GM21723 (cell line): ENCODE data around the gene GDF11.
A peak's percentile ranks its signal among the peaks of the same experiment; 100 is the strongest.

Experiments used
- ATAC-seq: cut with Tn5 transposase; IDR thresholded peaks from one replicate; pipeline ENCODE4 v1.9.1; 2021; ENCODE audit warnings: mild to moderate bottlenecking, moderate library complexity; ENCODE audit not compliant: unreplicated experiment

GDF11 gene

DNA sequence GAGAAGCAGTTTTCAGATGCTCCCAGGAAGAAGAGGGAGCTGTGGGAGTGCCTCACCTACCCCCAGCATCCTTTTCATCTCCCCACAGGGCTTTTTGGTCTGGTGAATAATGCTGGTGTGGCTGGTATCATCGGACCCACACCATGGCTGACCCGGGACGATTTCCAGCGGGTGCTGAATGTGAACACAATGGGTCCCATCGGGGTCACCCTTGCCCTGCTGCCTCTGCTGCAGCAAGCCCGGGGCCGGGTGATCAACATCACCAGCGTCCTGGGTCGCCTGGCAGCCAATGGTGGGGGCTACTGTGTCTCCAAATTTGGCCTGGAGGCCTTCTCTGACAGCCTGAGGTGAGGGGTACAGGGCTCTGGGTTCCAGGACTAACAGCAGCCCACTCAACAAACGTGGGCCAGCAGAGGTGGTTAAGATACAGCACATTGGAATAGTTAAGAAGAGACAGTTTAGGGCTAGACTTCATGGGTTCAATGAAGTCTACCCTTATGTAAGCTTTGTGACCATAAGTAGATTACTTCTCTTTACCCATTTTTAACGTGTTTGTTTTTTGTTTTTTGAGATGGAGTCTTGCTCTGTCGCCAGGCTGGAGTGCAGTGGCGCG lies 21.2 kb upstream of the GDF11 start:
- ATAC-seq = no peak

DNA sequence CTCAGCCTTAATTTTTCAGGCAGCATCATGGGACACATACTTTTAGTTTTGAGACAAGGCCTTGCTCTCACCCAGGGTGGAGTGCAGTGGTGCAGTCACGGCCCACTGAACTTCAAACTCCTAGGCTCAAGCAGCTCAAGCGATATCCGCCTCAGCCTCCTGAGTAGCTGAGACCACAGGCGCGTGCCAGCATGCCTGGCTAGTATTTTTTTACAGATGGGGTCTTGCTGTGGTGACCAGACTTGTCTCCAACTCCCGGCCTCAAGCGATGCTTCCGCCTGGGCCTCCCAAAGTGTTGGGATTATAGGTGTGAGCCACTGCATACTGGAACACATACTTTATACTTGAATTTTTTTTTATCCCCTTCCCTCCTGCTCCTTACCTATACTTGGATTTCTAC lies 20.0 kb upstream of the GDF11 start:
- ATAC-seq = no peak

- ATAC-seq = no peak
Measured at GRCh38 chr12:55723516-55724225, 19.3 kb upstream of the GDF11 start.

DNA sequence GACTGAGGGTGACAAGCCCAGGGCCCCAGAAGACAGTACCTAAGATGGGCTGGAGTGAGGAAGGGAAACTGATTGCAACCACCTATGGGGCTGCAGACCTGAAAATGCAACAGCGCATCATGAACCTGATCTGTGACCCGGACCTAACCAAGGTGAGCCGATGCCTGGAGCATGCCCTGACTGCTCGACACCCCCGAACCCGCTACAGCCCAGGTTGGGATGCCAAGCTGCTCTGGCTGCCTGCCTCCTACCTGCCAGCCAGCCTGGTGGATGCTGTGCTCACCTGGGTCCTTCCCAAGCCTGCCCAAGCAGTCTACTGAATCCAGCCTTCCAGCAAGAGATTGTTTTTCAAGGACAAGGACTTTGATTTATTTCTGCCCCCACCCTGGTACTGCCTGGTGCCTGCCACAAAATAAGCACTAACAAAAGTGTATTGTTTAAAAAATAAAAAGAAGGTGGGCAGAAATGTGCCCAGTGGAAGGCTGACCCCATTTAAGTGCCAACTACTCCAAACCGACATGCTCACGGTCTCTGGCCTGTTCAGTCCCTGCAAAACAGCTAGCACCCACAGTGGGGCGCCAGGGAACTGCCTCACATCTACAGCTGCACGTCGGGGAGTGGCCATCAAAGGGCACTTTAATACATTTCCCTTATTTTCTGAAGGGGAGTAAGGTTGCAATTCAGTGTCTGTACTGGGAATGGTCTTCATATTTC lies 18.5 kb upstream of the GDF11 start:
- no peak for ATAC-seq

GRCh38 chr12:55724940-55725309 lies 18.0 kb upstream of the GDF11 start:
- ATAC-seq = no peak

DNA sequence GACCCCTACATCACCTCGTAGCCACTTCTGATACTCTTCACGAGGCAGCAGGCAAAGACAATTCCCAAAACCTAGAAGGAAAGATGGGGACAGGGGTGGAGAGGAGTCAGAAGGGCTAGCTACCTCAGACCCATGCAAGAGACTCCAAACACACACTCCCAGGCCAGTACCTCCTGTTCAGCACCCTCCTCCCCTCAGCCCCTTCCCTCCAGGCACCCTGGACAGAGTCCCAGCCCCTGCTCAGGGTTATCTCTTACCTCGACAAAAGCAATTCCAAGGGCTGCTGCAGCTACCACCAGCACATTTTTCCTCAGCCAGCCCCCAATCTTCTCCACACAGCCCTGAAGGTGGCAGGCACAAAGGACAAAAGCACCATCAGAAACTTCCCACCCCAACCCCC lies 17.4 kb upstream of the GDF11 start:
- no peak for ATAC-seq

DNA sequence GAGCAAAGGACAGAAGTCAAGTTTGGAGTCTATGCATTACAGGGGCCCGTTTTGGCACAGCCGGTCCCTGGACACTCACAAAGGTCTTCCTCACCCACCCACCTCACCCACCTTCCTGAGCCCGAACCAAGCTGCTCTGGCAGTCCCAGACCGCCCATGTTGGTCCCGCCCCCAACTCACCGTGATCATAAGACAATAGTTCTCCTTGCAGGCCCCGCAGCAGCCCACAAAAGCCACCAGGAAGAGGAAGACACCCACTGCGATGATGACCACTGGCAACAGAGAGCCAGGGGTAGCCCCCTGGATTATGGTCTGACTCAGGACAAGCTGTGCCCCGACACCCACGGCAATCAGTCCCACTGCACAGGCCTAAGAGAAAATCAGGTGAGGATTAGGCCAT lies 16.0 kb upstream of the GDF11 start:
- ATAC-seq = no peak

DNA sequence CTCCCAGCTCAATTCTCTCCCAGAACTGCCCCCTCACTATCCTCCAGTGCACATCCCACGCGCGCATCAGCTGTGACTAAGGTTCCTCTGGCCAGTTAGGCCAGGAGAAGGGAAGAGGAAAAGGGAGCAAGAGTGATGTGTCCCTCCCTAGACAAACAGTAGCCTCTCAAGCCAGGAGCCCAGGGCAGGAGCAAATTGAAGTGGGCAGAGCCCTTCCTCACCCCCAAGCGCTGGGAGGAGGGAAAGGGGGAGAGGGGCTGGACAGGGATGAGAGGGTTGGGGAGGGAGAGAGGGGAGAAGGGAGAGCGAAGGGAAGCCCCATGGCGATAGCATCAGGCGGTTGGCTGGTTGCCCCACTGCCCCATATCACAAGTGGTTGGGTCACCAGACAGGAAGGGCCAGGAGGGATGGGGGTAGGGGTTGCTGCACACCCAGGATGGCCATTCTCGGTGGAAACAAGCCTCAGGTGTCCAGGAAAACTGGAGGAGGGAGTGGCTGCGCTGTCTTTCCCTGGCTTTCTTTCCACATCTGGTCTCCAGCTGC lies 15.2 kb upstream of the GDF11 start:
- ATAC-seq = no peak

DNA sequence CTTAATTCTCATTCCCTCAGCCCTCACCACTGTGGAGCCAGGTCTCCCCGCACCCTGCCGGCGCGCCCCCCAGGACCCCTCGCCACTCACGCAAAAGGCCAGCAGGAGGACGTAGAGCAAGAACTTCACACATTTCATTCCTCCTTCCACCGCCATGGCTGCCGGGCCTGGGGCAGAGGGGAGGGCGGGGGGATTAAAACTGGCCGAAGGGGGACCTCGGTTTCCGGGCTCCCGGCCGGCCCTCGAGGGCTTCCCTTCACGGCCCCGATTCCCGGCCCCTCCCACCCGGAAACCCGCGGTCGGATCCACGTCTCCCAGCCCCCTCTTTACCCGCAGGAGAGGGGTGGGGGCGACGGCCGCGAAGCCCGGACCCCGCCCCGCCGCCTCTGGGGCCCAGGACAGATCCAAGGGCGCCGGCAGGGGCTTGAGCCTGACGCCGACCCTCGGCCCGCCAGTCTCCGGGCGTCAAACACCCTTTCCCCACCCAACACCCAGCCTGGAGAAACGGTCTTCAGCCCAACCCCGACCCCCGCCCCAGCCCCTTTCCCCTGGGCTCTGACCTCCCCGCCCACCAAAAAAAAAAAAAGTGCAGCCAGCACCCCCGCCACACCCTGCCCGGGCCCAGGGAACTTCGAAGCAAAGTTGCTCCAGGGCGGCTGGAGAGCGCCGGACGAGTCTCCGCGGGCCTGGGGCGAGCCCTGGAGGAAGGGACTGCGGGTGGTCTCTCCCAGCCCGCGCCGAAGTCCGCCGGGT lies 14.6 kb upstream of the GDF11 start:
- peak; percentile 20 for ATAC-seq

- ATAC-seq = peak; percentile 68
Measured at GRCh38 chr12:55728939-55729818, 13.7 kb upstream of the GDF11 start, which contains the start of gene CD63. Gene CD63, minus strand, starts transcription at chr12:55729009. Its CDS starts 668 bp downstream, at chr12:55728341.

DNA sequence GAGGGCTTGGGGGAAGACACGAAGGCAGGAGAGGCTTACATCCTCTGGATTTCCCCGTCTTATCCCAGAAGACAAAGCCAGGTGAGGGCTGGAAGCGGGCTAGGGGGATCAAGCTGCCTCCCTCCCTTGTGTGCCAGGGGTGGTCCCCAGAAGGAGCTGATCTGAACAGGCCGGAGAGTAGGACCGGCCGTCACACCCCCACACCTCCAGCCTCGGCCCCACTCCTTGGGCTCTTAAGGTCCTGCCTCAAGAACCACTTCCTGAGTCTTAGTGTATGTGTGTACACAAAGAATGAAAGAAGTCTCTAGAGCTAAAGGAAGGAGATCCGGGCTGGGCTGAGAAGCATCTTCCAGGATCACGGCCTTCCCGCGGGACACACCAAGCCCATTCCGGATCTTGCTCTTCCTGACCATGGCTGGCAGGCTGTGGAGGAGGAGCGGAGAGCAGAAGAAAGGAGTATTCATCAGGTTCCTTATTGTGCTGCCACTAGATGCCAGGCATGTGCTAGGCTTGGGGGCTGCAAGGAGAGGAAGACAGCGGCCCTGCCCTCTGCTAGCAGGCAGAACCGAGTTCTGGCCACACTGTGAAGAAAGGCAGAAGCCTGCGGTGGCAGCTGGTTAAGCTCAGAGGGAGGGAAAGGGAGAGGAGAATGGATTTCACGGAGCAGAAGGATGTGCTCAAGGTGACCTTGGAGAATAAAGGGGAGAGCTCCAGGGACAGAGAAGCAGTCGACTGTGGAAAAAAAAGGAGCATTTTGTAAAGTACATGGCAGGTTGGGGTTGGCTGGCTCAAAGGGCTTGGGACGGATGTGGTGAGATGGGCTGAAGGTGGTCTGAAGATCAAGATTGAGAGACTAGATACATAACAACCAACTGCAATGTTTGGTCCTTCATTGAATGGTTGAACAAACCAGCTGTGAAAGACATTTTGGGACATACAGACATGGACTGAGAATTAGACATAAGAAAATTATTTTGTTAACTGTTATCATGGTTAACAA lies 12.8 kb upstream of the GDF11 start:
- peak; percentile 44 for ATAC-seq

GRCh38 chr12:55732288-55732687 lies 10.6 kb upstream of the GDF11 start:
- no peak for ATAC-seq

- ATAC-seq = no peak
Measured at GRCh38 chr12:55733021-55733555, 9.8 kb upstream of the GDF11 start.

DNA sequence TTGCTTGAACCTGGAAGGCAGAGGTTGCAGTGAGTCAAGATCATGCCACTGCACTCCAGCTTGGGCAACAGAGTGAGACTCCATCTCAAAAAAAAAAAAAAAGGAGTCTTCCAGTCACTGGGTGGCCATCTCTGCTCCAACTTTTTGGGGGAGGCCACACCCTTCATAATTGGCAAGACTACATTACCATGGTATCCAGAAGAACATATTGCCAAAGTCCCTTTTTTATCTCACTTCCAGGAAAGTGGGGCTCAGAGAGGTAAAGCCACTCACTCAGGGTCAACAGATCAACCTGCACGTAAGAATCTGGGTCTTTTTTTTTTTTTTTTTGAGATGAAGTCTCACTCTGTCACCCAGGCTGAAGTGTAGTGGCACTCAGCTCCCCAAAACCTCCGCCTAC lies 9.1 kb upstream of the GDF11 start:
- ATAC-seq = no peak

GRCh38 chr12:55734595-55734994 lies 8.3 kb upstream of the GDF11 start:
- no peak for ATAC-seq

GRCh38 chr12:55736076-55736475 lies 6.8 kb upstream of the GDF11 start:
- ATAC-seq = no peak

DNA sequence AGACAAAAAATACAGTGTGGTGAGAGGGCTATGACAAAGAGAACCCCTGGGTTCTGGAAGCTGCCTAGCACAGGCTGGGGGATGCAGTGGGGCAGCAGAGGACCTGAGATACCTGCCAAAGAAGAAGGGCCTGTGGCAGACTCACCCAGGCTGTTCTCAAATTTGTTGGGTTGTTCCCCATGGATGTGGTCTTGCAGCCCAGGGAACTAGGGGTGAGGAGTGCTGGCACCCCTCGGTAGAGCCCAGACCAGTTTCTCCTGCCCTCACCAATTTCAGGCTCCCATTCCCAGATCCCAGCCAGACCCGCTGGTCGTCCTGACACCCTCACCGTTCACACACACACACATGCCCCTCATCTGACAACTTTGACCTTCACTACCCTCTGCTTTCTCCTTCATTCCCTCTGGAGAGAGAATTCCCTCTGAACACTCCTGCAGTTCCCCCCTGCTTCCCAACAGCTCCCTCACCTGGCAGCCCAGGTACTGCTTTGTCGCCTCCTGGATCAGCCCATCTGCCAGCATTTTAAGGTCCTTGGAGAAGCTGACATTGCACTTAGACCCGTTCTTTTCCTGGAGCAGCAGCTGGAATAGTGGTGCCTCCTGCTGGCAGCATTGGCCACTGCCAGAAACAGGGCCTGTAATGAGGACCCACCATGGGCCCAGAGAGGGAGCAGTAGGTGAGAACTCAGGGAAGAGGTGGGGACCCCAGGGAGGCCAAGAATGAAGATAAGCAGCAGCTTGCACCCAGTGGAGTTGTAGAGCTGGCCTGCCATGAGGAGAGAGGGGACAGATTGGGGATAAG lies 5.9 kb upstream of the GDF11 start:
- peak; percentile 39 for ATAC-seq

GRCh38 chr12:55737581-55738122 lies 5.3 kb upstream of the GDF11 start:
- ATAC-seq = peak; percentile 3
